ENCODE results near the gene BPTF. TPM values are rescaled to one million over a fixed set of nuclear protein-coding genes. Genes with fewer than 3 reads are reported as not detected.

BPTF gene
- polyA plus RNA-seq, 1 experiment: 46.0 TPM

- no peak for TF ChIP-seq CTCF (IDR thresholded peaks at IDR 0.05; ENCODE audit: low read depth, low read length)
- no peak overlapping the region for H3K27ac ChIP-seq (ENCODE audit: low read depth, low read length)
- POLR2A ChIA-PET: no interaction called here
- no peak overlapping the region for H3K4me3 ChIP-seq (ENCODE audit: low read depth, low read length)
- no peaks in the 10 kb centered on the region for H3K27me3 ChIP-seq (ENCODE audit: control insufficient read depth, insufficient read depth, low read length)
- no peak for DNase-seq (ENCODE audit: low read depth, low spot score)
- H3K9me3 ChIP-seq (ENCODE audit: control insufficient read depth, insufficient read depth, low read length): no peaks in the 10 kb centered on the region
- CTCF ChIA-PET: interaction anchor here (0.7 kb wide), 1 partner anchor 10 kb away, joined by 3 read pairs; no protein-coding TSS in a partner anchor
These were observed 9.3 kb downstream of the BPTF start for GRCh38 chr17:67834634-67835033.

GRCh38 chr17:67836205-67836987, 11.1 kb downstream of the BPTF start:
- peak; percentile 23 for DNase-seq (ENCODE audit: low read depth, low spot score)
- POLR2A ChIA-PET: no interaction called here
- TF ChIP-seq CTCF (IDR thresholded peaks at IDR 0.05; ENCODE audit: low read depth, low read length): no peak
- CTCF ChIA-PET: interaction anchor here (0.7 kb wide), 1 partner anchor 457 kb away, joined by 4 read pairs; no protein-coding TSS in a partner anchor
- Histone ChIP-seq H3K4me3 (ENCODE audit: low read depth, low read length) (no peak overlapping the region), H3K9me3 (ENCODE audit: control insufficient read depth, insufficient read depth, low read length) (no peaks in the 10 kb centered on the region), H3K27ac (ENCODE audit: low read depth, low read length) (no peak overlapping the region), H3K27me3 (ENCODE audit: control insufficient read depth, insufficient read depth, low read length) (no peaks in the 10 kb centered on the region)

GRCh38 chr17:67837965-67838364, 12.7 kb downstream of the BPTF start:
- no peak overlapping the region for H3K27ac ChIP-seq (ENCODE audit: low read depth, low read length)

GRCh38 chr17:67838538-67838937, 13.2 kb downstream of the BPTF start:
- POLR2A ChIA-PET: interaction anchor here (0.7 kb wide), 1 partner anchor 140 kb away, joined by 3 read pairs; no protein-coding TSS in a partner anchor

More at GRCh38 chr17:67837965-67838364, 12.7 kb downstream of the BPTF start:
- no peak for DNase-seq (ENCODE audit: low read depth, low spot score)
- ChIA-PET POLR2A (no interaction called here), CTCF (no interaction called here)
- H3K4me3 ChIP-seq (ENCODE audit: low read depth, low read length): no peak overlapping the region
- H3K9me3 ChIP-seq (ENCODE audit: control insufficient read depth, insufficient read depth, low read length): no peaks in the 10 kb centered on the region
- TF ChIP-seq CTCF (IDR thresholded peaks at IDR 0.05; ENCODE audit: low read depth, low read length): no peak
- H3K27me3 ChIP-seq (ENCODE audit: control insufficient read depth, insufficient read depth, low read length): no peaks in the 10 kb centered on the region

More at GRCh38 chr17:67838538-67838937, 13.2 kb downstream of the BPTF start:
- TF ChIP-seq CTCF (IDR thresholded peaks at IDR 0.05; ENCODE audit: low read depth, low read length): no peak
- Histone ChIP-seq H3K27me3 (ENCODE audit: control insufficient read depth, insufficient read depth, low read length) (no peaks in the 10 kb centered on the region), H3K4me3 (ENCODE audit: low read depth, low read length) (no peak overlapping the region), H3K27ac (ENCODE audit: low read depth, low read length) (no peak overlapping the region), H3K9me3 (ENCODE audit: control insufficient read depth, insufficient read depth, low read length) (no peaks in the 10 kb centered on the region)
- DNase-seq (ENCODE audit: low read depth, low spot score): no peak
- CTCF ChIA-PET: interaction anchor here (1.7 kb wide), 1 partner anchor 14 kb away, joined by 6 read pairs; the partner anchor contains the start of gene BPTF

All from AG04450 (cell line).